GM19043 (cell line): ENCODE data around the gene MAGEA2B.
"Not testable (repeated sequence)": the region's sequence is repeated elsewhere in the genome, so short reads cannot be mapped to it uniquely, and the experiment has no call there.

Source experiments
- ATAC-seq: cut with Tn5 transposase; IDR thresholded peaks from one replicate; pipeline ENCODE4 v1.9.1; 2021; ENCODE audit warnings: low read depth; ENCODE audit not compliant: unreplicated experiment

MAGEA2B gene, protein sequence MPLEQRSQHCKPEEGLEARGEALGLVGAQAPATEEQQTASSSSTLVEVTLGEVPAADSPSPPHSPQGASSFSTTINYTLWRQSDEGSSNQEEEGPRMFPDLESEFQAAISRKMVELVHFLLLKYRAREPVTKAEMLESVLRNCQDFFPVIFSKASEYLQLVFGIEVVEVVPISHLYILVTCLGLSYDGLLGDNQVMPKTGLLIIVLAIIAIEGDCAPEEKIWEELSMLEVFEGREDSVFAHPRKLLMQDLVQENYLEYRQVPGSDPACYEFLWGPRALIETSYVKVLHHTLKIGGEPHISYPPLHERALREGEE

GRCh38 chrX:152713815-152714787 lies at the start of gene MAGEA2B:
Gene MAGEA2B (plus strand): TSS chrX:152714628. CDS start chrX:152717107, 2,479 bp downstream.
- not testable (repeated sequence) for ATAC-seq

DNA sequence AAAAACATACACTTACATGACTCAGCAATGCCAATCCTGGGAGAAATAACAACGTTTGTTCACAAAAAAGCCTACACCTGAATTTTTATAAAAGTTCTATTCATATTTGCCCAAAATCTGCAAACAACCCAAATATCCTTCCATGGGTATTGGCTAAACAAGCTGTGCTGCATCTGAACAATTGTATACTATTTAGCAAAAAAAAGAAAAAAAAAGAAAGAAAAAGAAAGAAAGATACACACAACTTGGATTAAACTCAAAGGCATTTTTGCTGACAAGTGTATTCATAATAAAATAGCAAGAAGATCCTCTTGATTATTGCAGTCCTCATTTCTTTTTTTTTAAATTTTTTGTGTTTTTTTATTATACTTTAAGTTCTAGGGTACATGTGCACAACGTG lies 40.3 kb upstream of the MAGEA2B start:
- no peak for ATAC-seq

GRCh38 chrX:152674652-152675051 lies 39.8 kb upstream of the MAGEA2B start:
- not testable (repeated sequence) for ATAC-seq

- ATAC-seq, result not testable (repeated sequence)
Measured at GRCh38 chrX:152681012-152681411, 33.4 kb upstream of the MAGEA2B start.

DNA sequence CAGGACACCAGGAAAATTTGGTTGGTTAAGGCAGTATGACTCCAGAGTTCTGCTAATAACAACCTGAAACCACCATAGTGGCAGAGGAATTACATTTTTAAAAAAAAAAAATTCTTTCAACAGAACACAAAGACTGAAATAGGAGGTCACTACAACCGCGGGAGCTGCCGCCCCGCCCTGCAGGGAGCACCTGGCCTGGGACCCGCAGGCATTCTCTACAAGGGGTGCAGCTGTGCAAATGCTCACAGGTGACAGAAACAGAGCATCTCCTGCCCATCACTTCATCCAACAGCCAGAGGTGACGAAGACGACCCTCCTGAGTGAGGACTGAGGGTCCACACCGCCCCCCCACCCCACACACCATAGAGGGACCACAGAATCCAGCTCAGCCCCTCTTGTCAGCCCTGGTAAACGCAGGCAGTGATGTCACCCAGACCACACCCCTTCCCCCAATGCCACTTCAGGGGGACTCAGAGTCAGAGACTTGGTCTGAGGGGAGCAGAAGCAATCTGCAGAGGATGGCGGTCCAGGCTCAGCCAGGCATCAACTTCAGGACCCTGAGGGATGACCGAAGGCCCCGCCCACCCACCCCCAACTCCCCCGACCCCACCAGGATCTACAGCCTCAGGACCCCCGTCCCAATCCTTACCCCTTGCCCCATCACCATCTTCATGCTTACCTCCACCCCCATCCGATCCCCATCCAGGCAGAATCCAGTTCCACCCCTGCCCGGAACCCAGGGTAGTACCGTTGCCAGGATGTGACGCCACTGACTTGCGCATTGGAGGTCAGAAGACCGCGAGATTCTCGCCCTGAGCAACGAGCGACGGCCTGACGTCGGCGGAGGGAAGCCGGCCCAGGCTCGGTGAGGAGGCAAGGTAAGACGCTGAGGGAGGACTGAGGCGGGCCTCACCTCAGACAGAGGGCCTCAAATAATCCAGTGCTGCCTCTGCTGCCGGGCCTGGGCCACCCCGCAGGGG lies 16.2 kb upstream of the MAGEA2B start, which contains the start of gene MAGEA3:
Gene MAGEA3, plus strand, starts transcription at position 843 of the 980 bp plus-strand sequence. CDS start 2,039 bp downstream, outside the sequence.
- not testable (repeated sequence) for ATAC-seq

DNA sequence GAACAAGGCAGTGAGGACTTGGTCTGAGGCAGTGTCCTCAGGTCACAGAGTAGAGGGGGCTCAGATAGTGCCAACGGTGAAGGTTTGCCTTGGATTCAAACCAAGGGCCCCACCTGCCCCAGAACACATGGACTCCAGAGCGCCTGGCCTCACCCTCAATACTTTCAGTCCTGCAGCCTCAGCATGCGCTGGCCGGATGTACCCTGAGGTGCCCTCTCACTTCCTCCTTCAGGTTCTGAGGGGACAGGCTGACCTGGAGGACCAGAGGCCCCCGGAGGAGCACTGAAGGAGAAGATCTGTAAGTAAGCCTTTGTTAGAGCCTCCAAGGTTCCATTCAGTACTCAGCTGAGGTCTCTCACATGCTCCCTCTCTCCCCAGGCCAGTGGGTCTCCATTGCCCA lies 14.0 kb upstream of the MAGEA2B start:
- not testable (repeated sequence) for ATAC-seq

GRCh38 chrX:152706500-152706899 lies 7.9 kb upstream of the MAGEA2B start:
- not testable (repeated sequence) for ATAC-seq

GRCh38 chrX:152709173-152709572 lies 5.3 kb upstream of the MAGEA2B start, which contains the start of gene CSAG2:
Gene CSAG2 (minus strand): TSS chrX:152709273. CDS start chrX:152709112, 161 bp downstream.
- not testable (repeated sequence) for ATAC-seq

DNA sequence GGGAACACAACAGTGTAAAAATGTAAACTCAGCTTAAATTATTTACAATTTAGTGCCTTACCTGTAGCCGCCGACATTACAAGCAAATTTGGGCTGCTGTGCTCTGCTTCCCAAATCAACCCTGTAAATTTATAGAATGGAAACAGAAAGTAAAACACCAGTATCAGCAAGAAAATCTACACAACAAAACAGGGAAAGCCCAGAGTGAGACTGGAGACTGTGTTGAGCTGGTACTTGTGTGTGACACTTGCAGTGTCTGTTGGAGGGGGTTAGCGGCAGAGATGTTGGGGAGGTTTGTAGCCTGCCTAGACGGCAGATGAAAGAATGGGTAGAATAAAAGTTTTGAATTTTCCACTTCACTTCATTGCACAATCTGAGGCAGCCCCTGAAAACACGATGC lies 1.2 kb upstream of the MAGEA2B start:
- not testable (repeated sequence) for ATAC-seq

DNA sequence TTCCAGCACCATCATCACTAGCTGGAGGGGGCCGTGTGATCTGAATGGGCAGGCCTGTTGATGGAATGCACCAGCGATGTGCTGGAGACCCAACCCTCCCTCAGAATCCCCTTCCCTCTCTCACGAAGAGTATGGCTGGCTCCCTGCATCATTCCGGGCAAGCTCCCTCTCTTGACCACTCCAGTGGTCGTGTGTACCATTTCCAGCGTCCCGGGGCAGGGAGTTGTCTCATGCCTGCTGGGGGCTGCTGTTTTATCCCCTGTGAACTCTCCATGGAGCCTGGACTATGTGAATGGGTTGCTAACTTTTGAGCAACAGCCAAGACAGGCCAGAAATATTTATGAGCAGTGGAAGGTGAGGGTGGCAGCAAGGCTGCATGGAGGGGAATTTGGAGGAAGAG lies 11.0 kb downstream of the MAGEA2B start:
- ATAC-seq, result no peak

GRCh38 chrX:152733261-152733975 lies 19.0 kb downstream of the MAGEA2B start, which contains the start of the genes CSAG1 and MAGEA12:
Gene CSAG1 (minus strand): TSS chrX:152733721. CDS start chrX:152732460, 1,261 bp downstream.
Gene MAGEA12 (plus strand): TSS chrX:152733757. CDS start chrX:152736162, 2,405 bp downstream.
- no peak for ATAC-seq

- ATAC-seq, result not testable (repeated sequence)
Measured at GRCh38 chrX:152734143-152734858, 19.9 kb downstream of the MAGEA2B start.

DNA sequence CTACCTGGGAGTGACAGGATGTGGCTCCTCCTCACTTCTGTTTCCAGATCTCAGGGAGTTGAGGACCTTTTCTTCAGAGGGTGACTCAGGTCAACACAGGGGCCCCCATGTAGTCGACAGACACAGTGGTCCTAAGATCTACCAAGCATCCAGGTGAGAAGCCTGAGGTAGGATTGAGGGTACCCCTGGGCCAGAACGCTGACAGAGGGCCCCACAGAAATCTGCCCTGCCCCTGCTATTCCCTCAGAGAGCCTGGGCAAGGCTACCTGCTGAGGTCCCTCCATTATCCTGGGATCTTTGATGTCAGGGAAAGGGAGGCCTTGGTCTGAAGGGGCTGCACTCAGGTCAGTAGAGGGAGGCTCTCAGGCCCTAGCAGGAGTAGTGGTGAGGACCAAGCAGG lies 20.7 kb downstream of the MAGEA2B start:
- no peak for ATAC-seq

DNA sequence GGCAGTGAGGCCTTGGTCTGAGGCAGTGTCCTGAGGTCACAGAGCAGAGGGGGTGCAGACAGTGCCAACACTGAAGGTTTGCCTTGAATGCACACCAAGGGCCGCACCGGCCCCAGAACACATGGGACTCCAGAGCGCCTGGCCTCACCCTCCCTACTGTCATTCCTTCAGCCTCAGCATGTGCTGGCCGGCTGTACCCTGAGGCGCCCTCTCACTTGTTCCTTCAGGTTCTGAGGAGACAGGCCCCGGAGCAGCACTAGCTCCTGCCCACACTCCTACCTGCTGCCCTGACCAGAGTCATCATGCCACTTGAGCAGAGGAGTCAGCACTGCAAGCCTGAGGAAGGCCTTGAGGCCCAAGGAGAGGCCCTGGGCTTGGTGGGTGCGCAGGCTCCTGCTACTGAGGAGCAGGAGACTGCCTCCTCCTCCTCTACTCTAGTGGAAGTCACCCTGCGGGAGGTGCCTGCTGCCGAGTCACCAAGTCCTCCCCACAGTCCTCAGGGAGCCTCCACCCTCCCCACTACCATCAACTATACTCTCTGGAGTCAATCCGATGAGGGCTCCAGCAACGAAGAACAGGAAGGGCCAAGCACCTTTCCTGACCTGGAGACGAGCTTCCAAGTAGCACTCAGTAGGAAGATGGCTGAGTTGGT lies 21.6 kb downstream of the MAGEA2B start:
- no peak for ATAC-seq

DNA sequence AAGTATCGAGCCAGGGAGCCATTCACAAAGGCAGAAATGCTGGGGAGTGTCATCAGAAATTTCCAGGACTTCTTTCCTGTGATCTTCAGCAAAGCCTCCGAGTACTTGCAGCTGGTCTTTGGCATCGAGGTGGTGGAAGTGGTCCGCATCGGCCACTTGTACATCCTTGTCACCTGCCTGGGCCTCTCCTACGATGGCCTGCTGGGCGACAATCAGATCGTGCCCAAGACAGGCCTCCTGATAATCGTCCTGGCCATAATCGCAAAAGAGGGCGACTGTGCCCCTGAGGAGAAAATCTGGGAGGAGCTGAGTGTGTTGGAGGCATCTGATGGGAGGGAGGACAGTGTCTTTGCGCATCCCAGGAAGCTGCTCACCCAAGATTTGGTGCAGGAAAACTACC lies 22.1 kb downstream of the MAGEA2B start:
- ATAC-seq, result not testable (repeated sequence)

DNA sequence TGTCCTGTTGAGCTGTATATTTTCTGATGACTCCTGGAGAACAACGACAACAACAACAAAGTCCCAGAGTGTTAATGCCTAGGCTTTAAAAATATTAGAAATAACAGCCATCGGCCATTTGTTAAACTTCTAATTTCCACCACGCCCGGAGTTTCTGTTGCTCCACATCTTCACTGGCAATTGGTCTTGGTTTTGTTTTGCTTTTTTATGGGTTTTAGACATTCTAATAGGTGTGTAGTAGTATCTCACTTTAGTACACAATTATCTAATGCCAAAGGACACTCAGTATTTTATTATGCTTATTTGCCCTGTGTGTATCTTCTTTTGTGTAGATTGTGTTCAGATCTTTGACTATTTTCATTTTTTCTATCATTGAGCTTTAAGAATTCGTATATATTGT lies 24.1 kb downstream of the MAGEA2B start:
- no peak for ATAC-seq

- ATAC-seq, result not testable (repeated sequence)
Measured at GRCh38 chrX:152753686-152754650, 39.5 kb downstream of the MAGEA2B start, which contains the start of gene MAGEA2. Gene MAGEA2 (minus strand): TSS chrX:152753842. CDS start chrX:152751363, 2,479 bp downstream.
